NB4 (cell line): ENCODE results near the gene FZD10.

Source experiments
- CTCF ChIP-seq: IDR thresholded peaks from one replicate; pipeline ENCODE4 v1.5.1; 2012; ENCODE audit warnings: low read depth, low read length
- POLR2A ChIP-seq: IDR thresholded peaks from 2 replicates; pipeline ENCODE4 v1.6.1; 2011; ENCODE audit warnings: mild to moderate bottlenecking; ENCODE audit not compliant: insufficient read length; ENCODE audit errors: extremely low read depth

DNA sequence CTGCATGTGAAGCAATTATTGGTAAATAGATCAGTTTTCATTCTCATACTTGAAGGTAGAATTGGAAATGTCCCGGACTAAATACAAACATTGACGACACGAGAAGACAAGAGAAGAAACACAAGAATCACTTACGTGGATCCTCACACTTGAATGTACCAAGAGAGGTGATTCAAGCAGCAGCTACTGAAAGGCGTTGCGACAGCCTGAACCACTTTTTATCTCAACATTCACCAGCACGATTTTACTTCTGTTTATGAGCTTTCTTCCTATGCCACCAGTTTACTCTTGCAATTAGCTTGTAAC lies 3.6 kb upstream of the FZD10 start:
- TF ChIP-seq CTCF (no peak), POLR2A (no peak)
